Esophagus squamous epithelium (tissue), 4 donors: ENCODE results near the gene VAV2.

Source experiments
- POLR2A ChIP-seq, 4 donors: fragments of 450-650 bp; IDR thresholded peaks; one replicate each; pipeline ENCODE4 v1.6.1; 2017; ENCODE audit warnings: antibody characterized with exemption in 4 of 4, mild to moderate bottlenecking in 4 of 4, moderate library complexity in 3 of 4
- TF ChIP-seq, protein P1 (sequence below), 6 experiments: fragments of 450-650 bp in 4 of 6; fragments of 200-600 bp in 2 of 6; sonication (generic) in 2 of 6; IDR thresholded peaks; one replicate each; pipeline ENCODE4 v1.5.1; 2016 to 2019; ENCODE audit warnings: antibody characterized with exemption in 6 of 6, mild to moderate bottlenecking in 4 of 6, moderate library complexity in 4 of 6

DNA sequence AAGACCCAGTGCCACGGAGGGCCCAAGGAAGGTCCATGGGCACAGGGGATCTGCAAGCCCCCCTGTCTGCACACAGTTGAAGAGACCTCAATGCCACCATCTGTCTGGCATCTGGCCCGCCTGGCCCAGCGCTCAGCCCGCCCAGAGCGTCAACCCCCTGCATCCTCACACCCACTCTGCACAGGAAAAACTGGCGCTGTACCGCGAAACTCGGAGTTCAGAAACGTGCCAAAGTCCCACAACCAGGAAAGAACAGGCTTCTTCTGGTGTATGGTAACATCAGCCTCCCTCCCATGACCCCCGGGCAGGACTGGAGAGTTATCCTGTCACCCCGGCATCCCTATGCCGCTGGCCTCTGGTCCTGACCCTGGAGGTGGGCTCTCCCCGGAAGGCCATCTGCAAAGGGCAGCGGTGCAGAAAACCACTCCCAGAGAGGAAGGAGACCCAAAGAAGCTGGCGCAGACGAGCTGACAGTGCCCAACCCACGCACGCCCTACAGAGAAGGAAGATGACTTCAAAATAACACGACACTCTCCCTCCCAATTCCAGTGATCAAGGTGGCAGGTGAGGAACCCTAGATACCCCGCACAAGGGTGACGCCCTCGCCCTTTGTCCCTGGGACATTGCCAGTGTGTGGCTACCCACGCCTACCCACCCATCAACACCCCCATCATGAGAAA, 18.9 kb downstream of the VAV2 start:
- no peak for TF ChIP-seq POLR2A (IDR thresholded peaks at IDR 0.05)
- TF ChIP-seq, protein P1, sequence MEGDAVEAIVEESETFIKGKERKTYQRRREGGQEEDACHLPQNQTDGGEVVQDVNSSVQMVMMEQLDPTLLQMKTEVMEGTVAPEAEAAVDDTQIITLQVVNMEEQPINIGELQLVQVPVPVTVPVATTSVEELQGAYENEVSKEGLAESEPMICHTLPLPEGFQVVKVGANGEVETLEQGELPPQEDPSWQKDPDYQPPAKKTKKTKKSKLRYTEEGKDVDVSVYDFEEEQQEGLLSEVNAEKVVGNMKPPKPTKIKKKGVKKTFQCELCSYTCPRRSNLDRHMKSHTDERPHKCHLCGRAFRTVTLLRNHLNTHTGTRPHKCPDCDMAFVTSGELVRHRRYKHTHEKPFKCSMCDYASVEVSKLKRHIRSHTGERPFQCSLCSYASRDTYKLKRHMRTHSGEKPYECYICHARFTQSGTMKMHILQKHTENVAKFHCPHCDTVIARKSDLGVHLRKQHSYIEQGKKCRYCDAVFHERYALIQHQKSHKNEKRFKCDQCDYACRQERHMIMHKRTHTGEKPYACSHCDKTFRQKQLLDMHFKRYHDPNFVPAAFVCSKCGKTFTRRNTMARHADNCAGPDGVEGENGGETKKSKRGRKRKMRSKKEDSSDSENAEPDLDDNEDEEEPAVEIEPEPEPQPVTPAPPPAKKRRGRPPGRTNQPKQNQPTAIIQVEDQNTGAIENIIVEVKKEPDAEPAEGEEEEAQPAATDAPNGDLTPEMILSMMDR (IDR thresholded peaks at IDR 0.05), result no peak
